GM21786 (cell line): ENCODE data around the gene KCNQ1.
A peak's percentile ranks its signal among the peaks of the same experiment; 100 is the strongest.

ENCODE experiments used
- ATAC-seq: cut with Tn5 transposase; IDR thresholded peaks from one replicate; pipeline ENCODE4 v1.9.1; 2021; ENCODE audit not compliant: unreplicated experiment

The KCNQ1 gene

GRCh38 chr11:2883979-2884815 is 439.4 kb downstream of the KCNQ1 start:
- no peak for ATAC-seq

- ATAC-seq = peak; percentile 18
Observed at GRCh38 chr11:2885017-2885677, 440.3 kb downstream of the KCNQ1 start.

DNA sequence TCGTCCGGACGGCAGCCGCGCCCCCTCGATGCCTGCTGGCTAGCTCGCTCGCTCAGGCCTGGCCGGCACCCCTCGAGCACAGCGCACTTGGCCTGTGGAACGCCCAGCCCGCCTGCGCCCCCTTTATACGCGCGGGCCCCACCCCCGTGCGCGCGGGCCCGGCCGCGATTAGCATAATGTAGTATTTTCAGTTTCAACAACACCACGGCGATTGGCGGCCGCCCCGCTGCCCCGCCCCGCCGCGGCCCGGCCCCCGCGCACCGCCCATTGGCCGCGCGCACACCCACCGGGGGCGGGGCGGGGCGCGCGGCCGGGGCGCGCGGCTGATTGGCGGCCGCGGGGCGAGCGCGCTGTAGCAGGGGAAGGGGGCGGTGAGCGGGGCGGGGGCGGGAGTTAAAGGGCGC is 440.9 kb downstream of the KCNQ1 start, which contains the start of gene CDKN1C:
Gene CDKN1C, minus strand, starts transcription at position 98 of the 404 bp plus-strand sequence. CDS start 319 bp downstream, outside the sequence.
- ATAC-seq = peak; percentile 69

- ATAC-seq = no peak
Observed at GRCh38 chr11:2886191-2886894, 441.5 kb downstream of the KCNQ1 start.

- no peak for ATAC-seq
Observed at GRCh38 chr11:2886936-2887335, 442.1 kb downstream of the KCNQ1 start.

DNA sequence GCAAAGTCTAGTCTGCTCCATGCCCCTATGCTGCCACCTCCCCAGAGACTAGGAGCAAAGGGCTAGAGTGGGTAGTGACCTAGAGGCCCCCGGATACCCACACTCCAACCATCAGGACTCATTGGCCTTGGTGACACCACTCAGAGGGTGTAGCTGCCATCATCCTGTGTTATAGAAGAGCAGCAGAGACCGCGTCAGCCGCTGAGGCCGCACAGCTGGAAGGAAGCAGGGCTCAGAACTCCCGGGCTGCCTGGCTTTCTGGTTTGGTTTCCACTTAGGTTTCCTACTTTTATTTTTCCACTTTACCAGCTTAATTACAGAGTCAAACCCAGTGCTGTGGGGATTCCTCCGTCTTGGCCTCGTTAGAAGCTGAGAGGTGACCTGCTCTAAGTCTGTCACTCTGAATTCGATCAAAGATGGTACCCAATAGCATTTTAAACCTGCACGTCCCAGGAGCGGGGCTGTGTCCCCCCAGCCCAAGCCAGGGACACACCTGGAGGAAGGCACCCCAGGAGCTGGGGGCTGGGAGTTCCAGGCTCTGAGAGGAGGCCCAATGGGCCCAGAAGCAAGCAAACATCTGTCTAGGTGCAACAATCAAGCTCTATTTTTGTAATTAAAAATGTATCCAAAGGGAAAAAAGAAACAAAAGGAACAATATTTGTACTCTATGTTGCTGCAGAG is 442.8 kb downstream of the KCNQ1 start:
- no peak for ATAC-seq

DNA sequence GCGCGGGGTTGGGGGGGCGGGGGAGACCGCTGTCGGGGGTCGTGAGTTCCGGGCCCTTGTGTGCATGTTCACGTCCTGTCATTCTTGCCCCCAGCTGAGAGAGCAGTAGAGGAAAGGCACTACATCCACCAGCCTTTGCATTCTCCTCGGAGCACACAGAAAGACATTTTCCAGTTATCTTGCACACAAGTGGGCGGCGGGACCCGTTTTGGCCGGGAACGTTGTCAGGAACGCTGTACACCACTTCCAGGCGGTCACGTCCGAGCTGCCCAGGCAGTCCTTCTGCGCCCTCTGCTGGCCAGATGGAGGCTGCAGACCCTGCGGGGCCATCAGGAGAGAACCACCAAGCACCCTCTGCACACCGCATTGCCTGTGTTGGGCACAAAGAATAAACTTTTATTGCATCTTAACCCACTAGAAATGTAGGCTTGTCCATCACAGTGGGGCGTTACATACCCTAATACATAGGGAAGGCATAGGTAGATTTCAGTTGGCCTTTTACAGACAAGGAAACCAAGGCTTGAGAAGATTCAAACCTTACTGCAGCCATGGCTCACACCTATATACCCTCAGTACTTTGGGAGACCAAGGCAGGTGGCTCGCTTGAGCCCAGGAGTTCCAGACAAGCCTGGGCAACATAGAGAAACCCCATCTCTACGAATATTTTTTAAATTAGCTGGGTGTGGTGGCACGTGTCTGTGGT is 443.6 kb downstream of the KCNQ1 start:
- ATAC-seq = no peak

DNA sequence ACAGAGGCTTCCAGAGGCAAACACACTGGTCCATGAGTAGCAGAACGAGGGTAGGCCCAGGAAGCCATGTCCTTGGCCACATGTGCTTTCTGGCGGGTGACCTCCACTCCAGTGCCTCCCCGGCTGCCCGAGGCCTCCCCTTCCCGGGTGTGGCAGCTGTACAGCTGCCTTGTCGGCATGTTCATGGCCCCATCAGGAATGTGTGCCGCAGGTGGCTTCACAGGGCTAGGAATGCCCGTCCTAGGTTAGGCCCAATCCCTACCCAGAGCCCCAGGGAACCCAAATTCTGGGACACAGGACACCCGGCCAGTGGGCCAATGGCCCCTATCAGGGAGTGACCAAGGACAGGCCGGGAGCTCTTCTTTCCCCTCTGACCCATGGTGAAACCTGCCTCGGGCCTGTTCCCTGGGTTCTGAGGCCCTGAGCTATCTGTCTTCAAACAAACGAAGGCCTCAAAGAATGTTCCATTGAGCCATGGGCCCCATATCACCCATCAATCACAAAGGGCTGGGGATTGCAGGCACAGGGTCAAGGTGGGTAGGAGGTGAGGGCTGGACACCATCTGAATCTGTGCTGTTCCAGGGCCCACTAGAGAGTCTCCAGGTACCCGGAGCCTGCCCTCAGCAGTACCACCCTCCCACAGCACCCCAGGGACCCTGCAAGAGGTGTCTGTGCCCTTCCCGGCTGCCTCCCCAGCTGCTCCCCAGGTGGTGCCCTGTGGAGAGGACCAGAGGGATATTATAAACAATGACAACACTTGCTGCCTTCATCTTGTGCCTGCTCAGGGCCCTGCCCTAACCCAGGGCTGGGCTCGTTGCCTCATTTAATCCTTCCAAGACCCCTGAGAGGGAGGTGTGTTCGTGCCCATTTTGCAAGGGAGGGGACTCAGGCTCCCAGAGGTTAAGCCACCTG is 444.8 kb downstream of the KCNQ1 start:
- ATAC-seq = no peak

DNA sequence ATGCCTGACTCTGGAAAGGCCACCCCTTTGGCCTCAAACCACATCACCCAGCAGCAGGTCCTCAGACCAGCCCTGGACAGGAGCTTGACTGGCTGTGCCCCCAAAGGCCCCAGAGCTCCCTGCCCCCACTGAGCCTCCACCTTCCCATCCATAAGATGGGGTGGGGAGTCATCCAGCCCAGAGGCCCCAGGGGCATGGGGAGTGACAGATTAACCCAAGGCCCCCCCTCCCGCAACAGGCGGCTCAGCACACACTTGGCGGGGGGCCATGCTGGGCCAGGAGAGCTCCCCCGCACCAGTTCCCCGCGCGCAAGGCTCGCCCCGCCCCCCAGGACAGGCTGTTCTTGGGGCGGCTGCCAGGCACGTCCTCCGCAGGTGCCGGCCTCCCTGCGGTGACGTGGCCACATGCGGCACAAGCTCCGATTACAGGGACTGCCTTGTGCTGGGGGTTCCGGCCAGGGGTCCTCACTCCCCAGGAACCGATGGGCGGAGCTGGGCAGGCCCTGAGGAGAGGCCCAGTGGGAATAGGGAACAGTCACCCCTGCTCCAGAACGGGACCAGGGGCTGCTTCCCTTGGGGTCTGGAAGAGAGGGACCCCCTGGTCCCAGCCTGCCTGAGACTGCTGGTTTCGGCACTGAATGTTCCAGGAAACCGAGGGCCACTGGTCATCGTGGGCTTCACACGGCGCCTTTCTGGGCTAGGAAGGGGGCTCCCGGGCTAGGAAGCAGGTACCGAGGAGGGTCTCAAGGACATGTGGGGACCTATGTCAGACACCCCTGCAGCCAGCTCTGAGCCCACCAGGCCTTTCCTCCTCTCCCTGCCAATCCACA is 445.9 kb downstream of the KCNQ1 start:
- ATAC-seq = no peak

DNA sequence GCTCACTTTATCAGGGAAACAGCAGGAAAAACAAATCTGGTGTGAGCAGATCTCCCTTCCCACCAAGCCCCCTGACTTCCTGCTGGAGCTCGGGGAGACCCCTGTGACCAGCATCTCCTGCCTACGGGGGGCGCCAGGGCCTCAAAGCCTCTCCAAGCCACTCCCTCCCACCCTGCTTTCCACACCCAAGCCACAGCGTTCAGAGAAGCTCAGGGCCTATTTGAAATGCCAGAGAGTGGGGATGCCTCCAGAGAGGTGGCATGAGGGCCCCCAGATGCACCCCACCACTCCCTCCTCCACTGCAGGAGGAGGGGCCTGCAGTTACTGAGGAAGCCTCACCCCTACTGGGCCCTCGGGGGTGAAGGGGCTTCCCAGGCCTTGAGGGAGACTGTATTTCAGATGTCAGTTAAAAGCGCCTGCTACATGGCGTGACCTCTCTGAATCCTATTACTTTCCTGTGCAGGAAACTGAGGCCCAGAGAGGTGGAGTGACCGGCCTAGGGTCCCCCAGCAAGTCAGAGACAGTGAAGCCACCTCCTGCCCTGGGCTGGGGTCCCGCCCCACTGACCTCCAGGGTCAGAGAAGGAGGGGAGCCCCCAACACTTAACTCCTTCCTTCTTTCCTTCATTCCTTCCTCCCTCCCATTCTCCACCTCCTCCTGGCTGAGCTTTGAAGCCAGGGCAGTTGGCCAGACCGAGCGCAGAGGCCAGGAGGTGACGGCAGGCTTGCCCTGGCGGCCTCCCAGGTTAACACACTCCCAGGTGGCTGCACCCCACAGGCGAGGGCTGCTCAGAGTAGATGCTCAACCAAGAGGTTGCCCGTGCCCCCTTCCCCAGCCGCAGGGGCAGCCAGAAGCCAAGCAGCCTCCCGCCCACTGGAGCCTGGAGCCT is 446.8 kb downstream of the KCNQ1 start:
- ATAC-seq = no peak

- no peak for ATAC-seq
Observed at GRCh38 chr11:2892215-2892966, 447.6 kb downstream of the KCNQ1 start.

DNA sequence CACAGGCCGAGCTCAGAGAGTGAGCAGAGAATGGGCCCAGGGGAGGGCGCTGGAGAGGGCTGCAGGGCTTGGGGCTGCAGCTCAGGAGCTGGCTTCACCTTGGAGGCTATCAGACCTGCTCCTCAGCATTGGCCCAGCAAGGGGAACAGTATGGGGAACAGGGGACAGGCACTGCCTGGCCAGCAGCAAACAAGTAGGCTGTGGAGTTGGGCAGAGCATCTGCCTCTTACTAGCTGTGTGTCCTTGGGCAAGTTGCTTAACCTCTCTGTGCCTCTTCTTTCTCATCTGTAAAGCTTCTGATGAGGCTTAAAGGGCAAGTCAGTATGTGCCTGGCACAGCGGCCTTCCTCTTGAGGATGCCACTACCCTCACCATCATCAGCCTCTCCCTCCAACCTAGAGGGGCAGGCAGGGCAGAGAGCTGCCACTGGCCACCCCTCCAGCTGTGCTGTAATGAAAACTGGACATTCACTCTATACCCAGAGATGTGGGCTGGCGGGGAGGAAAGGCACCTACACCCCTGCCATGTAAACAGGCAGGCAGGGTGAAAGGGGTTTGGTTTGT is 448.2 kb downstream of the KCNQ1 start:
- no peak for ATAC-seq

DNA sequence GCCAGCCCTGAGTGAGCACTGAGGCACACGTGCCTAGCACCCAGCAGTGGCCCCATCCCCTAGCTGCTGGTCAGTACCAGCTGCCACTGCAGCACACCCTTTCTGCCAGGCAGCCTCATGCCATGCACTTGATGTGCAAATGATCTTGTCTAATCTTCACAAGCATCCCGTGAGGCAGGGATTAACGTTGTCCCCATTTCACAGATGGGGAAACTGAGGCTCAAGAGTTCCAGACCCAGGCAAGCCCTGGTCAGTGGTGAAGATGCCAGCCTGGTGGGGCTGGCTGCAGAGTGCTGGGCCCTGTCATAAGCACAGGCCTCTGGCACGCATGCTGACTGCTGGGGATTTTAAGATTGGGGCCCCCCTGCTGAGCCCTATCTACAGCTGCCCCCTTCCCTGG is 449.1 kb downstream of the KCNQ1 start:
- no peak for ATAC-seq

GRCh38 chr11:2896047-2896446 is 451.2 kb downstream of the KCNQ1 start:
- ATAC-seq = no peak

GRCh38 chr11:2897048-2897447 is 452.2 kb downstream of the KCNQ1 start:
- ATAC-seq = no peak

DNA sequence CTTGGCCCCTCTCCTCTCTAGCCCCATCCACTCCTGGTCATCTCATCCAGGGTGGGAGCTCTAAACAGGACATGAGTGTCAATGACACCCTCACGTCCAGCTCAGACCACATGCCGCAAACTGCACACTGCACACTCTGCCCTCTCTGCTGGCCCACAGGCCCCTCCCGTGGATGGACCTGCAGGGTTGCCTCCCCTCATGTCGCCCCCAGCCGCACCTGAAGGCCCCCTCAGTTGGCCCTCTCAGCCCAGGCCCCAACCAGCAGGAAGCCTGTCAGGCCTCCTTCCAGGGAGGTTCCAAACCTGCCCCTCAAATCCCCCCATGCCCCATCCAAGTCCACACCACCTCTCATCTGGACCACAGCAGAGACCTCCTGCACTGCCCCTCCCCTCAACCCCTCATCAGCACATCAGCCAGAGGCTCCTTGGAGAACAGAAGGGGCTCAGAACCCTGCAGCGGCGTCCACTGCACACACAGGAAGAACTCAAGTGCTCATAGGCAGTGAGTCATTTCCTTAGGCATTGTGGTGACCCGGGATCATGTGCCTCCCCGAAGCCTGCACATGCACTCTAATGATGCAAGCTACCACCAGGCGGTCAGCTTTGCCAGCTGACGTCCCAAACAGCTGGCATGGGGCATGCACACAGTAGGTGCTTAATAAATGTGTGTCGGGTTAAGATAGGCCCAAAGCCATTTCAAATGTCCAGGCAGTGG is 453.7 kb downstream of the KCNQ1 start:
- peak; percentile 41 for ATAC-seq
